Measurements from ENCODE around the gene AZGP1.
"Not testable (repeated sequence)": the region's sequence is repeated elsewhere in the genome, so short reads cannot be mapped to it uniquely, and the experiment has no call there.

- TF ChIP-seq CTCF (conservative IDR thresholded peaks at IDR 0.05; ENCODE audit: low read depth, low read length); EZH2 (IDR thresholded peaks at IDR 0.05; ENCODE audit: borderline replicate concordance, low read depth, low read length, poor library complexity, severe bottlenecking): not testable (repeated sequence)
Measured at GRCh38 chr7:99980448-99980872, 4.6 kb upstream of the AZGP1 start.

All from A673 (cell line).